Kidney (tissue), 14 donors: ENCODE measurements around the gene POLR3GL. TPM values are rescaled to one million over a fixed set of nuclear protein-coding genes. Genes with fewer than 3 reads are reported as not detected.
"Not testable (repeated sequence)": the region's sequence is repeated elsewhere in the genome, so short reads cannot be mapped to it uniquely, and the experiment has no call there.

Experiments
- DNase-seq, 5 donors: peaks; one replicate each; pipeline ENCODE4 v3.0.0-alpha.2; 2013 to 2020
- FAIRE-seq: peaks from 2 replicates; lab custom pipeline; 2012; peaks lifted over from hg19 to GRCh38; lab: Jason Lieb, UNC
- H3K27ac ChIP-seq, 2 donors: one replicate each; pipeline ENCODE4 v1.7.0; 2013; ENCODE audit warnings: low read depth in 2 of 2, low read length in 2 of 2, inconsistent platforms in 1 of 2
- H3K27me3 ChIP-seq: one replicate; pipeline ENCODE4 v1.7.1; 2013; ENCODE audit warnings: low read length, inconsistent platforms; ENCODE audit not compliant: control insufficient read depth, insufficient read depth
- H3K36me3 ChIP-seq, 3 donors: one replicate each; pipeline versions ENCODE4 v1.7.0 to v1.7.1; 2013; ENCODE audit warnings: low read length in 3 of 3, control low read depth in 1 of 3, inconsistent platforms in 1 of 3; ENCODE audit not compliant: insufficient read depth in 3 of 3, control insufficient read depth in 2 of 3
- H3K4me1 ChIP-seq, 3 donors: one replicate each; pipeline versions ENCODE4 v1.7.0 to v1.7.1; 2013; ENCODE audit warnings: low read length in 3 of 3, inconsistent platforms in 1 of 3, low read depth in 1 of 3; ENCODE audit not compliant: control insufficient read depth in 2 of 3, insufficient read depth in 2 of 3
- H3K4me3 ChIP-seq, 3 donors: one replicate each; pipeline versions ENCODE4 v1.7.0 to v1.8.1; 2013; ENCODE audit warnings: low read length in 3 of 3, control low read depth in 1 of 3, inconsistent platforms in 1 of 3
- H3K9ac ChIP-seq, 3 donors: one replicate each; pipeline versions ENCODE4 v1.7.0 to v1.7.1; 2013; ENCODE audit warnings: low read length in 3 of 3, control low read depth in 1 of 3, inconsistent platforms in 1 of 3
- H3K9me3 ChIP-seq, 3 donors: one replicate each; pipeline versions ENCODE4 v1.7.0 to v1.7.1; 2013; ENCODE audit warnings: low read length in 3 of 3, control low read depth in 1 of 3, inconsistent platforms in 1 of 3; ENCODE audit not compliant: control insufficient read depth in 2 of 3, insufficient read depth in 1 of 3
- intact Hi-C: fragments of 100-400 bp; cut with DNase I; formaldehyde crosslinking; loops from one replicate; pipeline ENCODE4 v1.11.1; 2022
- polyA plus RNA-seq: library from polyadenylated mRNA; stranded (reverse); fragments of 350-450 nt; fragmentation: Illumina TruSeq; extraction: RNeasy Lipid Tissue Mini Kit (QIAGEN cat#74804); gene quantifications from one replicate; pipeline ENCODE4 v1.2.3, GENCODE V29; 2014; ENCODE audit warnings: low read depth, low replicate concordance; ENCODE audit not compliant: insufficient read depth
- total RNA-seq: library from RNA; stranded (reverse); fragmentation: NEBNext Ultra II Directional; extraction: Animal tissue kit (Norgen Biotek cat#: 25700); gene quantifications from one replicate; pipeline ENCODE4 v1.2.1, GENCODE V29; 2021
- TF ChIP-seq, protein P1 (sequence below): IDR thresholded peaks from 3 replicates; pipeline ENCODE4 v1.5.1; 2012; ENCODE audit warnings: mild to moderate bottlenecking, moderate library complexity, borderline replicate concordance; ENCODE audit not compliant: insufficient read depth; ENCODE audit errors: extremely low read depth
- donor health status: control.
- donor health status: control.
- donor health status: control.
- donor health status: control.
- donor health status: control.
- donor health status: DM: yes; HTN: yes; CAD: no.
- donor health status: Normal renal cell carcinoma (clear cell type).

Gene POLR3GL
- total and polyA plus RNA-seq, 2 donors from 2014 or later, result 19.0 to 45.6 TPM

DNA sequence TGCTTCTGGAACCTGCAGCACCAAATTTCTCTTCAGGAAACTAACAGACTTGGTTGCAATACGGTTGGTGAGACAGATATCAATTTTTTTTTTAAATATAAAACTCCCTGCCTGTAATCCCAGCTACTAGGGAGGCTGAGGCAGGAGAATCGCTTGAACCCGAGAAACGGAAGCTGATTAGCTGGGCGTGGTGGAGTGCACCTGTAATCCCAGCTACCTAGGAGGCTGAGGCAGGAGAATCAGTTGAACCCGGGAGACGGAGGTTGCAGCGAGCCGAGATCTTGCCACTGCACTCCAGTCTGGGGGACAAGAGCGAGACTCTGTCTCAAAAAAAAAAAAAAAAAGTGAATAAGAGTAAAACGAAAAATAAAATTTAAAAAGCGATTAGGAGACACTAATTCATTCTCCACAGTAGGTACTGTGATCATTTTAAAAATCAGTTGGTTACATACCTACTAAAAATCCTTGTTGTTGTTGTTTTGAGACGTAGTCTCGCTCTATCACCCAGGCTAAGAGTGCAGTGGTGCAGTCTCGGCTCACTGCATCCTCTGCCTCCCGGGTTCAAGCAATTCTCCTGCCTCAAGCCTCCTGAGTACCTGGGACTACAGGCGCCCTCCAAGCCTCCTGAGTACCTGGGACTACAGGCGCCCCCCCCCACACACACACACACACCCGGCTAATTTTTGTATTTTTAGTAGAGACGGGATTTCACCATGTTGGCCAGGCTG, 36.4 kb upstream of the POLR3GL start:
- Histone ChIP-seq H3K36me3 (peaks cover 3 to 6% (median 4%) of the 10 kb centered on the region in 3 donors), H3K27me3 (no peaks in the 10 kb centered on the region), H3K9me3 (no peaks in the 10 kb centered on the region), H3K4me3 (peak overlapping the region; percentile 82 to 94 (median 93)), H3K9ac (peak overlapping the region; percentile 95 to 99 (median 95)), H3K27ac (peak overlapping the region; percentile 96 to 99), H3K4me1 (peaks cover 3 to 6% (median 6%) of the 10 kb centered on the region in 3 donors)
- intact Hi-C loops, result no loop called here
- FAIRE-seq (no peak), DNase-seq (peak in 2 of 5 donors; percentile 15 to 53)
- TF ChIP-seq, protein P1, sequence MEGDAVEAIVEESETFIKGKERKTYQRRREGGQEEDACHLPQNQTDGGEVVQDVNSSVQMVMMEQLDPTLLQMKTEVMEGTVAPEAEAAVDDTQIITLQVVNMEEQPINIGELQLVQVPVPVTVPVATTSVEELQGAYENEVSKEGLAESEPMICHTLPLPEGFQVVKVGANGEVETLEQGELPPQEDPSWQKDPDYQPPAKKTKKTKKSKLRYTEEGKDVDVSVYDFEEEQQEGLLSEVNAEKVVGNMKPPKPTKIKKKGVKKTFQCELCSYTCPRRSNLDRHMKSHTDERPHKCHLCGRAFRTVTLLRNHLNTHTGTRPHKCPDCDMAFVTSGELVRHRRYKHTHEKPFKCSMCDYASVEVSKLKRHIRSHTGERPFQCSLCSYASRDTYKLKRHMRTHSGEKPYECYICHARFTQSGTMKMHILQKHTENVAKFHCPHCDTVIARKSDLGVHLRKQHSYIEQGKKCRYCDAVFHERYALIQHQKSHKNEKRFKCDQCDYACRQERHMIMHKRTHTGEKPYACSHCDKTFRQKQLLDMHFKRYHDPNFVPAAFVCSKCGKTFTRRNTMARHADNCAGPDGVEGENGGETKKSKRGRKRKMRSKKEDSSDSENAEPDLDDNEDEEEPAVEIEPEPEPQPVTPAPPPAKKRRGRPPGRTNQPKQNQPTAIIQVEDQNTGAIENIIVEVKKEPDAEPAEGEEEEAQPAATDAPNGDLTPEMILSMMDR, result no peak

DNA sequence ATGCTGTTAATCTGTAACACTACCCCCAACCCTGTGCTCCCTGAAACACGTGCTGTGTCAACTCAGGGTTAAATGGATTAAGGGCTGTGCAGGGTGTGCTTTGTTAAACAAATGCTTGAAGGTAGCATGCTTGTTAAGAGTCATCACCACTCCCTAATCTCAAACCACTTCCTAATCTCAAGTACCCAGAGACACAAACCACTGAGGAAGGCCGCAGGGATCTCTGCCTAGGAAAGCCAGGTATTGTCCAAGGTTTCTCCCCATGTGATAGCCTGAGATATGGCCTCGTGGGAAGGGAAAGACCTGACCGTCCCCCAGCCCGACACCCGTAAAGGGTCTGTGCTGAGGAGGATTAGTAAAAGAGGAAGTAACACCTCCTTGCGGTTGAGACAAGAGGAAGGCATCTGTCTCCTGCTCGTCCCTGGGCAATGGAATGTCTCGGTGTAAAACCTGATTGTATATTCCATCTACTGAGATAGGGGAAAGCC, 31.9 kb upstream of the POLR3GL start:
- H3K36me3 ChIP-seq, intact Hi-C loops, H3K4me1 ChIP-seq, H3K9me3 ChIP-seq, H3K9ac ChIP-seq, H3K27ac ChIP-seq, H3K4me3 ChIP-seq, DNase-seq, H3K27me3 ChIP-seq, FAIRE-seq: not testable (repeated sequence)

DNA sequence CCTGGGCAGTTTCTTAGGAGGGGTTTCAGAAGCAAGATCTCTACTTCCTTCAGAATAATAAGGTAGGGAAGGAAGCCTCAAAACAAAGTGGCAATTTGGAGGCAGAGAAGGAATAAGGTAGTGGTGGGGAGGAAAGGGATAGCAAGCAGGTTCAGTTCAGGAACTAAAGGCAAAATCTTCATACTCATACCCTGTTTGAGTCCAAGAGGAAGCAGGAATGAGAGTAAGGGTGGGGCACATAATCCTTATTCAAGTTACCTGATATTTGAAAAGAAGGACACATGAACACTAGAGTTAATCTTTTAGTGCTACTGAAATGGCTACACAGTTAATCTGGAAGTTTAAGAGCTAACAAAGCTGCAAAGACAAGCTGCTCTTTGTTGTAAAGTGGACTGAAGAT, 28.8 kb upstream of the POLR3GL start:
- no peak overlapping the region for H3K4me3 ChIP-seq
- TF ChIP-seq, protein P1, result no peak
- H3K9ac ChIP-seq, result no peak overlapping the region
- intact Hi-C loops, result no loop called here
- H3K4me1 ChIP-seq, result no peaks in the 10 kb centered on the region
- no peak overlapping the region for H3K27ac ChIP-seq
- no peaks in the 10 kb centered on the region for H3K9me3 ChIP-seq
- FAIRE-seq (no peak), DNase-seq (no peak)
- H3K27me3 ChIP-seq, result no peaks in the 10 kb centered on the region
- H3K36me3 ChIP-seq, result peaks cover 0 to 6% (median 4%) of the 10 kb centered on the region in 3 donors

DNA sequence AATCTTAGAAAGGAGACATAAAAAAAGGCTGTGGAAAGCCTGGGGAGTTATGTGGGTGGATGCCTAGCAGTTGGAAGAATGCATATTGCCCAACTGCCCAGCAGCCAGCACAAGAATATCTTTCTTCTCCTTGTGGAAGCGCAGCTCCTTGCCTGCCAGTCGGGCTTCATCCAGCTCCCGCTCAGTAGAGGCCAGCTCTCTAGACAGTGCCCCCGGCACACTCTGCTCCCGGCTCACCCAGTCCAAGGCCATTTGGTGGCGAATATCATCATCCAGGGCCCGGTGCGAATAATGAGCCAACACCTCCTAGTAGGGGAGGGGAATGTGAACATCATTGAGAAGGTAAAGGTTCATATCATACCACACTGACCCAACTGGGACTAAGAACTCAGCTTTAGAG, 28.2 kb upstream of the POLR3GL start:
- Histone ChIP-seq H3K36me3 (peaks cover 0 to 6% (median 4%) of the 10 kb centered on the region in 3 donors), H3K9me3 (no peaks in the 10 kb centered on the region), H3K4me3 (no peak overlapping the region), H3K4me1 (no peaks in the 10 kb centered on the region), H3K27me3 (no peaks in the 10 kb centered on the region), H3K27ac (no peak overlapping the region), H3K9ac (no peak overlapping the region)
- FAIRE-seq (no peak), DNase-seq (no peak)
- TF ChIP-seq, protein P1, result no peak
- intact Hi-C loops, result no loop called here
